ENCODE measurements around the gene SALL1.

Gene SALL1

DNA sequence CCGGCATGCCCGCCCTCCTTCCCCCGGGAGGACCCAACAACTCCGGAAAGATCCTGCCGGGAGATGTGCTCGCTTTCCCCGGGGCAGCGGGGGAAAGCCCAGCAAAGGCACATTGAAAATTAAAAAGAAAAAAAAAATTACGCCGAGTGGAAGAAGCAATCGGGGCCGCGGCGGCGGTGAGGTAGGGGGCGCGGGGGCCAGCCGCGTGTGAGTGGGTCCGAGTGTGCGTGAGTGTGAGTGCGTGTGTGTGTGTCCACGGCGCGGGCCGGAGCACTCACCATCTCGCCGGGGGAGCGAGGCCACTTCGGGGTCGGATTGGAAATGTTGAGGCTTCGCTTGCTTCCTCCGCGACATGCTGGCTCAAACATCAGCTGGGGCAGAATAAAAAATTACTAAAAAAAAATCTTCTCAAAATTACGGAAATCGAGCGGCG lies at the start of gene SALL1:
SALL1 (minus strand) TSS at position 383 of the 433 bp plus-strand sequence; CDS start at position 354, 29 bp downstream.
- DNase-seq, result no peak

DNA sequence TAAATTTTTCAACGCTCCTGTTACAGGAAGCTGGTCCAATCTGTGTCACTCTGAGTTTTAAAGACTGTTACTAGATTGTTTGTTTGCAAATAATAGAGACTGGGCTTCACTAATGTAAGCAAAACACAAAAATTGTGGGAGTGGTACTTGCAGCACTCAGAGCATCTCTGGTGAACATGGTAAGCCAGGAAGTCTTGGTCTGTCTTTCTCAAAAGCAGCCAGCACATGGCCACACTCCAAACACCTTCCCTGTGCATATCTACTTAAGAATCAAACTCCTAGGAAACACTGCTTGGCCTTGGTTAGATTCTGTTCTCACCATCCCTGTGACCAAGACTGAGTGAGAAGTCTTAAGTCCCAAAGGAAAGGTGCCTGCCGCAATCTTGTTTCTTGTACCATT lies 49.7 kb upstream of the SALL1 start:
- DNase-seq, result no peak

DNA sequence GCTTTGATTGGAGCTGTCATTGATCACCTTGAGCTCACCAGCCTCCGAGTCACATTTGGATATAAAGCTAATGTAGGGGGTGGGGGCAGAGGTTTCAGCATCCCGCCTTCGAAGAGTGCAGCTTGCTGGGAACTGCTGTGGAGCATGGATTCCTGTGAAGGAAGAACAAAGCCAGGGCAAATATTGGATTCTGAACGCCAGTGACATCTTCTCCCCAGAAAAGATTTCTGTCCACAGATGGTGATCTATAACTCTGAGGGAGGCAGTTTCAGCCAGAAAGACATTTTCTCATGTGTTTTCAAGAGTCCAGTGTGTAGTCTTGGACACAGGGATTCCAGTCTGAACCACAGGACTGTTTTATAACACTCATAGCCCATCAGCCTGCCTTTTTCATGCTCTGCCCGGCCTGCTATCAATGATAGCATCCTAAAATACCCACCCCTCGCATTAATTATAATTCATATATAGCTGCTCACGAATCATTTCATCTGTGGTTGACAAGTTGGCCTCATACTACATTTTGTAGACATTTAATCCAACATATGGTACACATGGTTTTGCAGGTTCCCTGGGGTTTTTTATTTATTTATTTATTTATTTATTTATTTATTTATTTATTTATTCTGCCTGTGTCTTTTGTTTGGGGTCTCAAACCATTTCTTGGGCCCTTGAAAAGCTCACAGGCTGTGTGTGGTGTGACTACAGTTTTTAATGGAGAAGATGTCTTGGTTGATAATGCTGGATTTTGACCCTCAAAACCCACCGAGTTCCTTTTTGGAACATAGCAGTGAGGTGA lies 47.1 kb upstream of the SALL1 start:
- DNase-seq, result no peak

DNA sequence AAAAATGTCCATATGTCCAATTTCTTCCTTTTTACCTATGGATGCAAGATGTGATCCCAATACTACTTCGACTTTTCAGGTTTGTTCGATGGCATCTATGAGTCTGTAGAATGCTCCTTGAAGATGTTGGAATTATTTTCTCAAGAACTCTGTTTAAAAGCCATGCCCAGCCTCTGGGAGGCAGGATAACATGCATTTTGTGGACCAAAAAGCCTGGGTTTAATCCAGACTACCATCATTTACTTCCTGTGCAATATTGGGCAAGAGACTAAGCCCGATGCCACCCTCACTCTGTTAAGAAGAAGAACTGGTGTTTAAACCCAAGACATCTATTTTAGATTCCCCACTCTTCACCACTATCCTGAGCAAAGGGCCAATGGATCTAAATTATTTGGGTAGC lies 42.8 kb upstream of the SALL1 start:
- DNase-seq, result no peak

DNA sequence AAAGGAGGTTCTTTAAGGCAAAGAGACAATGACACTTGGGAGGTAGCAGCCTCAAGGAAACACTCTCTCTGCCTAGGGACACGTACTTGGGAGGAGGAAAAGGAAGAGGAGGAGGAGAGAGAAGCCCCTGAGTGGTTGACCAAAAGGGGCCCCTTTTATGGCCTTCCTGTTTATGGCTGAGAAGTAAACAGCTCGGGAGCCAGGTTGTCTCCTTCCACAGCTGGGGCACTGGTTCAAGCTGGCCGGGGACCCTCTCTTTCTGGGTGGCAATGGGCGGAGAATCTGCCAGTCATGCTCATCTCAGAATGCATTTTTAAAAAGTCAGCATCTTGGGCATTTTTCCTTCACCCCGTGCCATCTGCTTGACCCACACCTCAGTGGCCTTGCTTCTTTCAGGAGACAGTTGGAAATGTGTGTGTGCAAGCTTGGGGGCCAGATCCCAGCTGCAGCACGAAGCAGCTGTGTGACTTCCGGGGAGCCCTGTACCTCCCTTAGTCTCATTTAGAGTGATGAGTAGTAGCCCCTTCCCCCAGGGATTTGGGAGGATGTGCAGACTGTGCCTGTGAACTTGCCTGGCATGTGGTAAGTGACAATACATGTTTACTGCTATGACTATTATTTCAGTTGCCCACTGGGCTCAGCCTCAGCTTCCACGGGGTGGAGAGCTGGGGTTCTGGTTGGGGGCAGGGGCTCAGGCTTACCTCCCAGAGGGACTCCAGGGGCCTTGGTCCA lies 33.8 kb upstream of the SALL1 start:
- no peak for DNase-seq

DNA sequence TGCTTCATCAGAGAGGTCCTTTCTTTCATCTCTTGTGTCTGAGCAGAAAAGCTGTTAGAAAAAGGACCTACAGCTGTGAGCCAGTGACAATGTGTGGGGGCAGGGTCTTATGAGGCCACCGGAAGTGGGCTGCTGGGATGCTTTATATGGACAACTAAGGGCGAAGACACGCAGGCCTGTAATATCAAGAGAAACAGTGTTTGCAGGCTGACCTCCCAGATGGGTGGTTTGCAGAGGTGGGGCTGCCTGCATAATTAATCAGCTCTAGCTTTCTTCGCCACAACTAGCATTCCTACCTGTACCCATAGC lies 30.4 kb upstream of the SALL1 start:
- no peak for DNase-seq

DNA sequence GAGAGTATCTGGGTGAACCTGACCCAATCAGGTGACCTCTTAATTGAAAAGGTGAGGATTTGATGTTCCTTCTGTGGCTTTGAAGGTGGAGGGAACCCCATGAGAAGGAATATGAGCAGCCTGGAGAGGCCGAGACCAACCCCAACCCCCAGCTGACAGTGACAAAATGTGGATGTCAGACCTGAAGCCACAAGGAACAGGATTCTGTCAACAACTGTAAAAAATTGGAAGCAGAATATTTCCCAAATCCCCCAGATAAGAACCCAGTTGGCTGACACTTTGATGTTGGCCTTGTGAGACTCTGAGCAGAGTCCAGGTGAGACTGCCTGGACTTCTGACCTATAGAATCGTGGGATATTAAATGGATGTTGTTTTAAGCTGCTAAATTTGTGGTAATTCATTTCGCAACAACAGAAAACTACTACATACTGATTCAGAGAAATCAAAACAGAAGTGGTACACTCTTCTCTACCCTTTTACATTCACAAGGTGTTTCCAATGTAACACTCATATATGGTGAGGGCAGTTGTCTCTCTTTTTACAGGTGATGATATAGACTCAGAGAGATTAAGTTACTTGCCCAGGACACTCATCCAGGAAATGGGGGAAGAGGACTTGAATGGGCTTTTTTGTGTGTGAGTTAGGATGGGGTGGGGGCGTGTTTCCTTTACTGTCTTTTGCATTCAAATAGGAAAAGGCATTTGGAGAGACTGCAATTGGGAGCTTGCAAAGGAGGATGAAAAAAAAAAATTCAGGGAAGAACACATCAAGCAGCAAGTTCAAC lies 29.8 kb upstream of the SALL1 start:
- DNase-seq, result no peak

DNA sequence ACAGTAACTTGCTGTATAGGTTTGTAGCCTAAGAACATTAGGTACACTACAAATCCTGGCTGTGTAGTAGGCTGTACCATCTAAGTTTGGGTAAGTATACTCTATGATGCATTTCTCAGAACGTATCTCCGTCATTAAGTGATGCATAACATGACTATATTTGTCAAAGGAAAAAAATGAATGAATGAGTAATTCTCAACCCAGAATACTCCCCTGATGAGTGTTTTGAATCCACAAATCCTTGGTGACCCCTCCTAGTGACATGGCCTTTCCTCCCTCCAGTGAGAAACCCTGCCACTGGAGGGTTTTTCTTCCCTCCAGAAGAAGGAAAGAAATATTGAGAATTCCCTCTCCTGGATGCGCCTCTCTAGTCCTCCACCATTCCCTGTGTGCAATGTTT lies 24.0 kb upstream of the SALL1 start:
- DNase-seq, result no peak

DNA sequence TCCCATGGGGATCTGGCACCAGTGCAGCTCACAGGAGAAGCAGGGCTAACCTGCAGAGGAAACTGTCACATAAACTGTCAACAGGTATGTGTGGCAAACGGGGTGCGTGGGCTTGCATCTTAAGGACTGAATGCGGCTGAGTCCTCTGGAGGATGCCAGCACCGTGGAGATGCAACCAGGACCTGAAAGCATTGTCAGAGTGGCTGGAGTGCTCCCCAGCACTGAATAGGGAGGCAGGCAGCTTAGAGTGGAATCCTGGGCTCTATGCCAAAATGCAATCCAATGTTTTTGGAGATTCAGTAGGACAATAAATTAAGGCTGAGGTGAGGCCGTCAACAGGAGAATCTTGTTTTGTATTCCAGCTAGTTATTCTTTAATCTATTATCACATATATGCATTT lies 21.3 kb upstream of the SALL1 start:
- no peak for DNase-seq

DNA sequence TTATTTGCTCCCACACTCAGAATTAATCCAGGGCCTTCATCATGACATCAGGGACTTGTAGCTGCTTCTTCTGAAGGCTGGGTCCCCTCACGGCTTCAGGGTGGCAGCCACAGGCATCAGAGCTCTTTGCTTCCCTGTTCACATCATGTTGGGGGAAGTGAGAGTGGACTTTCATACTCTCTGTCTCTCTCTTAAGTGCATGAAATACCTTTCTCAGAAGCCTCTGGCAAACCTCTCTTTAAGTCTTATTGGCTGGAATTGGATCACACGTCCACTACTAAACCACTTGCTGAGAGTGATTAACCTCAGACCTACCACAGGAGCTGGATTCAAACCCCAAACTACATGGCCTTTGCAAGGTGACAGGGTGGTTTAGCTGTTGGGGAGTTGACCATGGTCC lies 17.7 kb upstream of the SALL1 start:
- no peak for DNase-seq

DNA sequence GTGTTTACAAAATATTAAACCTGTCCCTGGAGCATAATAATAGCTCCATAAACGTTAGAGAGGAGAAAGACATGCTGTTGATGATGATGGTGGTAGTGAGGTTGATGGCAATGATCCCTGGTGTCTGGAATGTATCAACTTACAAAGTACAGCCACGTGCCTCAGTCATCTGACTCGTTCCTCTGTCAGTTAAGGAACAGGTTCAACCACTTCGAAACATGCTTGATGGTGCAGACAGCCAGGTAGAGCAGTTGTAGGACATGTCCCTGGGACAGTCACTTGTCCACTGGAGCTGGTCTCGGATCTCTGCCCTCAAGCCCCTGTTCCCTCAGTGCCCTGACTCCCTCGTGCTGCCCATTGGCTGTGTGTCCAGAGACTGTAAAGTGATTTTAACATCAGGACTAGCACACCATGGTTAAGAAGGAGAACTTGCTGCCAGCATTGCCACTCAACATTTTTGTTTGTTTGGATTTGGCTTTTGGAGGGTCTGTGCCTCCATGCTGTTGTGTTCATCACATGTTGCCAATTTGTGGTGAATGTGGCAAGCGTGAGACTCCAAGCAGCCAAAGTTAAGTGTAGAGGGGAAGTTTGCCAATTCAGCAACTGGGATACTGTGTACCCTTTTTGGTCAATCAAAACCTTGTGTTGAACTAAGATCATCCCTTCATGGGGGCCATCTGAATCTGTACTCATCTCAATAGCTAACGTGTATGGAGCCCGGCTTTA lies 16.3 kb upstream of the SALL1 start:
- DNase-seq, result no peak

DNA sequence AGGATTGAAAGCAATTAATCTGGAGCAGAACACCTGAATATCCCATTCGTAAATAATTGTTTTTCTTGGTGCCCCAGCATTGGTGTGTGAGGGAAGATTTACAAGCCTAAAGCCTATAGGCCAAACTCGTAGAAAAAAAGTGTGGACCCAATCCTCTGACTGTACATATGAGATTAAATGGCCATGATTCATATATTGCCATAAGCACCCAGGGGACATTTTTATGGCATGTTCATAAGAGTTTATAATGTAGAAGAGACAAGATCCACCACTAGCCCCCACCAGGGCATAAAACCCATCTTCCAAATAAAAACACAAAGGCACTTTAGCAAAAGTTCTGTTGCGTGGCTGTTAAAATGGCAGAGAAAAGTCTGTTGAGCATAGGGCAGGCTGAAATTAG lies 15.5 kb upstream of the SALL1 start:
- no peak for DNase-seq

DNA sequence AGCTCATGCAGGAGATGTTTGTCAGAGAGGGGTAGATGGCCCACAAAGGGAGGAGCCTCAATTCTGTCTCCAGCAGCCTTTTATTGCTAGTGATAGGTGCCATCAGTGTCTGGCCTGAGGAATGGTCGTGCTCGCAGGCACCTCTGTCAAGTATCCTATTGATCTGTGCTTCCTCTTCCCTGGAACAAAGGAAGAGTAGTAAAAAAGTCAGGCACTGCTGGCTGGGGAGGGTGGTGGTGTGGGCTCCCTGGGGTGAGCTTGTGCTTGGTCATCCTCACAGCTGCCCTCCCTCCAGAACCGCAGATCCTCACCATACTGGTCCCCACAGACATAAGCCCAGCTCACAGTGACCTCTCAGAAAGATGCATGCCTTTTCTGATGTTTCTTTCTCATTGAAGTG lies 15.0 kb upstream of the SALL1 start:
- no peak for DNase-seq

DNA sequence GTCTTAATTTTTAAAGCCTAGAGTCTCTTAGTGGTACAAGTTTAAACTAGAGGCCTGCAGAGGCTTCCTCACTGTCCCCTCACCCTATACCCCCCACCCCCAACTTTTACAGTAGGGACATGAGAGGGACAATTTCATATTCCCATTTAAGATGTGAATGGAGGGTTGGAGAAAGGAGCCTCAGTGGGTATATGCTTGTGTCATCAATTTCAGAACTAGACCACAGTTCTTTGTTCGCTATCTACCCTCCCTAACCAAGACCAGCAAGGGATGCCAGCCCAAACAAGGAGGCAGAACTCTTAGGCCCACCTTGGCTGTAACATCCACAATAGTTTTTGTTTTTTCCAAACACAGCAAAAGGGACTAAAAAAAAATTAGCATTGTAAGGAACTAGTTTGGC lies 14.0 kb upstream of the SALL1 start:
- DNase-seq, result no peak

DNA sequence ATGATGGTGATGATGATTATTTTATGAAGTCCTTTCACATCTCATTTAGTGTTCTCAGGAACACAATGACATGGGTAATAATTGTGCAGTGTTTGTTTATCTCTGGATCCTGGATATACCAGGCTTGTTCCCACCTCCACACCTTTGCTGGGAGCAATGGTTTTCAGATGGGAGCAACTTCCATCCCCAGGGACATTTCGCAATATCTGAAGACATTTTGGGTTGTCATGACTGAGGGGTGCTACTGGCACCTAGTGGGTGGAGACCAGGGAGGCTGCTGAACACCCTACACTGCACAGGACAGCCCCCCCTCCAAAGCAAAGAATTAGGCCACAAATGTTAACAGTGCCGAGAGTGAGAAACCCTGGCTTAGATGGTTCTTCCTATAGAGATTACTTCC lies 13.5 kb upstream of the SALL1 start:
- no peak for DNase-seq

DNA sequence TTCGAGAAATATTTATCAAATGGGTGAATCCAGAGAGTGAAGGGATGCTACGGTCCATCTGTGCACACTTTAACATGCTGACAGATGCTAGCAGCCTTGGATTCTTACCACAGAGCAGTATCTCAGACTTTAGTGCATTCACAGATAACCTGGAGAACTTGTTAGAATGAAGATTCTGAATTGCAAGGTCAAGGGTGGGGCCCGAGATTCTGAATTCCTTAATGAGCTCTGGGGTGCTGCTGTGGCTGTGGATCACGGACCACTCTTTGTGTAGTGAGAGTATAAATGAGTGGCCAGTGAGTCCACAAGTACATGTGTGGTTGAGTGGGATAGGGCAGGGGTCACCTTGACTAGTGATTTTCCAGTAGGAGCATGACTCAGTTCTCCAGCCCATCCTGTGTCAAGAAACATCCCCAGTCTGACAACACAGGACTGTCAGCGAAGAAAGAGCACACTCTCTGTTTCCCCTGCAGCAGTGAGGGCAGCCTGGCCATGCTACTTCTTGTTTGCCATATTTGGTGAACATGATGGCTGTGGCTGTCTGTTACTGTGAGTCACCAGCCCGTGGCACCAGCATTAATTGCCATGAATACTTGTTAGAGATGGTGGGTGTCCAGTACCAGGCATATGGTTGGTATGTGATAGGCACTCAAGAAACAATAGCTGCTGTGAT lies 13.0 kb upstream of the SALL1 start:
- DNase-seq, result no peak

DNA sequence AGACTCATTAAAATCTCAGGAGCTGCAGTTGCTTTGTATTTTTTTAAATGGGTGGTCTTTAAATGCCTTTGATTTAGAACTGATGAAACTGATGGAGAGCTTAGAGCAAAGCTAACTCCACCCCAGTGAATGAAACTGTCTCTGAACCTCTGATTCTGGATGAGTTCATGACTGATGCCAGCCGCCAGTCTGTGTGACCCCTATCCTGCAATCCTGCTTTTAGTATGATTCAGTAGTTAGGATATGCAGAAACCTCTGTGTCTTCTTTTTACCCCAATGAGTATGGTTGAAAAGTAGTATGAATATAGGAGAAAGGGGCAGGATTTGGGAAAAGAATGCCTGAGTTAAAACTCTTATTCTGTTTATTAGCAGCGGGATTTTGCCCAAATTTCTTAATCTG lies 12.3 kb upstream of the SALL1 start:
- no peak for DNase-seq

DNA sequence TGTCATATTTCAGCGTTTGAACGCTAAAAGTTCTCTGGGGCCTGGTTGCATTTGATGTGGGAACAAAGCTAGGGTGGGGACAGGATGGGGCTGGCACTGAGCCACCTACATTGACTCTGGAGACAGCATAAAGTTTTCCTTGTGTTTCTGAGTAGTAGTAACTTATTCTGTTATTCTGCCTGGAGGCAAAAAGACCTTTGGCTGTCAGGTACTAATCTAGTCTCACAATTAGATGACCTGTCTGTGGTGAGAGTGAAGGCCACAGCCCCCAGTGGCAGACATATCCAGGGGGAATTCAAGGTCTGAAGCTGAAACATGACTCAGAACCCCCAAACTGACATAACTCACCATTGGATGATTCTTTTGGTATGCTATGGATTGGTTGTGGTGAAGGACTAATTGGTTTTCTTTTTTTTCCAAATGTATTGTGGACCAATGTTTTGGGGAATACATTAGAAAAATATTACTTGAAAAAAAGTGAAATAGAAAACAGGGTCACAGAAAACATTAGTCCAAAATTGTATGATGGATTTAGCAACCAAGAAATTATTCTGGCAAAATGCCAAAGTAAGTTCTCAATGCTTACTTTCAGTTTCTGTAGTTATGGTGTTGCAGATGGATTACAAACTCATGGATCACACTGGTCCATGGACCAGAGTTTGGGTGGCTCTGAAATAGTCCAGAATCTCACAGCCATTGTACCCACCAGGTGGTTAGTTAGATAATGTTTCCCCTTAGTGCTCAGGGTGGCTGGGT lies 10.5 kb upstream of the SALL1 start:
- no peak for DNase-seq

DNA sequence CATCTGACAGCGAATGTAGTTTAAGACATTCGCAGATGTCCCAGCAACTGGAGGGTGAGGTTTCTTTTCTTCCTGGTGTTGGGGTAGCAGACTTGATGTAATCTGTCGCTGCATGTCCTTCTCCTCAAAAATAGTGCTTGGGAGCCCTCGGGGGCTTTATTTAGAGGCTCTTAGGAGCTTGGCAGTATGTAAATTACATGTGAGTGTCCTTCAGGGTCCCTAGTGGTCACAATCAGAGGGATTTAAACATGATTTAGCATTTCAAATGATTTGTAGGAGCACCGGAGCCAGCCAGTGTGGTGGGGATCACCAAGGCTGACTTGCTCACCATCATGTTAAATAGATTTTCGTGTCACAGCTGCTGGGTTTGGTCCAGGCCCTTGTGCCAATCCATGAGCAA lies 8.8 kb upstream of the SALL1 start:
- DNase-seq, result no peak

DNA sequence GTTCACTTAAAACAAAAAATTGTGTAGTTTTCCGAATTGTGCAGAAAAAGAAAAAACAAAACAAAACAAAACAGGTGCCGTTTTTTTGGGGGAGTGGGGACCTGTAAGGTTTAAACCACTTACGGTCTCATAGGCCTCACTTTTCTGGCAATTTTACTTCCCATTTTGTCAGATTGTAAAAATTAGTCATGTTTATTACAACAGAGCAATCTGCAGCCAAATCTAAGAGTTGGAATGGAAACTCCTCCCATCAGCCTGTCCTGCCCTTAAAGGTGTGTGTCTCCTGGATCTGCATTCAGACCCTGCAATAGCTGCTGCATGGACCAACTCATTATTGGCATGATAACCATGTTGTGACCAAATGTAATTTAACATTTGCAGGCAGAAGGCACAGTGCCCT lies 8.2 kb upstream of the SALL1 start:
- DNase-seq, result no peak

DNA sequence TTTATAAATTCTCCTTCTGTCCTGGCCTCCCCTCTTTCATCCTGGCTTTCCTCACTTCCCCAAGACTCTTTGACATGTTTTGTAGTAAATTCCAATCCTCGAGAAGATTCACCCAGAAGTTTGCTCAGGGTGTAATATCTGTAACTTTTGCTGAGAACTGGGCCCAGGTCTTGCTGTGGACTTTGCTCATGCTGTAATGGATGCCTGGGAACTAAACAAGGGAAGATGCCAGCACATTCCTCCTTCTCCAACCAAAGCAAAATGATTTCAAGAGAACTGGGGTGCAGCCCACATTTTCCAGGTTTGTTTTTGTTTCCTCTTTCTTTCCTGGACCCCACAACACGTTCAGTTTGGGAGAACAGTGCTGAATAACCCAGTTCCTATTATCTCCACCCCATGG lies 6.6 kb upstream of the SALL1 start:
- DNase-seq, result no peak

DNA sequence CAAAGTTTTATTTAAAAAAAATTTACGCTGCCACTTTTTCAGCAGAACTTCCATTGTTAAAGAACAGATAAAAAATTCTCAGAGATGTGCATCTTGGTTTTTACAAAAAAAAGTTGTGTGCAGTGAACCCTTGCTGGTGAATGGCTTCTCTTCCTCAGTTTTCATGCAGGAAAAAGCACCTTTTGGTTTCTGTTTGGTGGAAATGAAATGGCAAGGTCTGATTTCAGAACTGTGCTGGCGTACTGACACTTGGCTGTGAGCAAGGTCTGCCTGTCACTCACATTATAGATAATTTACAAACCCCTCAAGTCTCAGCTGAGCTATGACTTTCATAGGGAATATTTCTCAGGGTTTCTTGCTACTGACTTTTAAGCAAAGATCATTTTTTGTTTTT lies 5.7 kb upstream of the SALL1 start:
- DNase-seq, result no peak

All from stimulated activated CD4-positive, alpha-beta T cell treated with anti-CD3 and anti-CD28 coated beads, Interleukin-2, amount 100 ng/mL, for 24 hours (primary cell).